Posterior cingulate gyrus (tissue), 11 donors: ENCODE results near the gene CCNG2.

ENCODE experiments used
- DNase-seq, 10 donors: peaks; one replicate each; pipeline versions ENCODE4 v3.0.0 to v3.0.0-alpha.2; 2020 to 2021; ENCODE audit warnings: mixed read lengths in 3 of 10
- intact Hi-C: fragments of 100-400 bp; cut with DNase I; formaldehyde crosslinking; loops from one replicate; pipeline ENCODE4 v1.15.1; 2023

CCNG2 gene

GRCh38 chr4:77199276-77199675 lies 42.3 kb downstream of the CCNG2 start:
- no peak for DNase-seq
- intact Hi-C loops, result no loop called here

GRCh38 chr4:77199701-77200100 lies 42.7 kb downstream of the CCNG2 start:
- intact Hi-C loops, result loop anchor here (5.0 kb wide), 1 partner anchor 37 kb away; no protein-coding TSS in a partner anchor
- no peak for DNase-seq

- intact Hi-C loops, result loop anchor here (5.0 kb wide), 1 partner anchor 39 kb away; no protein-coding TSS in a partner anchor
- DNase-seq, result no peak
Observed at GRCh38 chr4:77201343-77201742, 44.3 kb downstream of the CCNG2 start.

- no peak for DNase-seq
- intact Hi-C loops, result loop anchor here (5.0 kb wide), 1 partner anchor 40 kb away; no protein-coding TSS in a partner anchor
Observed at GRCh38 chr4:77201857-77202256, 44.9 kb downstream of the CCNG2 start.

- intact Hi-C loops, result loop anchor here (5.0 kb wide), 1 partner anchor 40 kb away; no protein-coding TSS in a partner anchor
- no peak for DNase-seq
Observed at GRCh38 chr4:77202491-77202890, 45.5 kb downstream of the CCNG2 start.

GRCh38 chr4:77203380-77204197 lies 46.6 kb downstream of the CCNG2 start:
- intact Hi-C loops, result loop anchor here (1.0 to 5.0 kb wide), 2 partner anchors 41 to 108 kb away; no protein-coding TSS in a partner anchor
- DNase-seq, result peak in 8 of 10 donors; percentile 28 to 90 (median 62)

GRCh38 chr4:77204621-77205020 lies 47.6 kb downstream of the CCNG2 start:
- DNase-seq, result no peak
- intact Hi-C loops, result loop anchor here (5.0 kb wide), 1 partner anchor 42 kb away; no protein-coding TSS in a partner anchor

- intact Hi-C loops, result no loop called here
- DNase-seq, result no peak
Observed at GRCh38 chr4:77209012-77209411, 52.0 kb downstream of the CCNG2 start.

GRCh38 chr4:77209936-77210335 lies 52.9 kb downstream of the CCNG2 start:
- intact Hi-C loops, result no loop called here
- DNase-seq, result no peak

GRCh38 chr4:77215107-77215506 lies 58.1 kb downstream of the CCNG2 start:
- intact Hi-C loops, result no loop called here

GRCh38 chr4:77217526-77217925 lies 60.5 kb downstream of the CCNG2 start:
- DNase-seq, result no peak
- intact Hi-C loops, result no loop called here

More at GRCh38 chr4:77215107-77215506, 58.1 kb downstream of the CCNG2 start:
- no peak for DNase-seq

GRCh38 chr4:77219266-77219665 lies 62.3 kb downstream of the CCNG2 start:
- DNase-seq, result no peak
- intact Hi-C loops, result no loop called here
